ENCODE results near the gene KCNH3. TPM values are rescaled to one million over a fixed set of nuclear protein-coding genes. Genes with fewer than 3 reads are reported as not detected.

Gene KCNH3
- total and polyA plus RNA-seq, 4 donors = 0.07 to 0.24 (median 0.19) TPM; not detected in 1

GRCh38 chr12:49512546-49512945 is 26.3 kb upstream of the KCNH3 start:
- WGBS = 90% methylated on average over 1 of the region's 1 CpG
- H3K9me3 ChIP-seq (ENCODE audit: control insufficient read depth in 4 of 4, low read length in 3 of 4) = no peaks in the 10 kb centered on the region
- no peaks in the 10 kb centered on the region for H3K36me3 ChIP-seq (ENCODE audit: control insufficient read depth in 4 of 4, insufficient read depth in 3 of 4, low read depth in 1 of 4, low read length in 3 of 4)

GRCh38 chr12:49515266-49515665 is 23.6 kb upstream of the KCNH3 start:
- Histone ChIP-seq H3K4me1 (ENCODE audit: control insufficient read depth in 4 of 4, insufficient read depth in 4 of 4, low read length in 3 of 4) (peaks cover 0 to 16% (median 10%) of the 10 kb centered on the region in 4 donors), H3K36me3 (ENCODE audit: control insufficient read depth in 4 of 4, insufficient read depth in 3 of 4, low read depth in 1 of 4, low read length in 3 of 4) (no peaks in the 10 kb centered on the region), H3K9ac (ENCODE audit: low read depth in 1 of 2, low read length in 2 of 2) (no peak overlapping the region), H3K27me3 (ENCODE audit: control insufficient read depth in 4 of 4, insufficient read depth in 4 of 4, low read length in 3 of 4) (no peaks in the 10 kb centered on the region), H3K27ac (ENCODE audit: low read depth in 1 of 2, low read length in 2 of 2) (no peak overlapping the region), H3K4me3 (ENCODE audit: low read depth in 1 of 3, low read length in 3 of 3) (no peak overlapping the region), H3K9me3 (ENCODE audit: control insufficient read depth in 4 of 4, low read length in 3 of 4) (no peaks in the 10 kb centered on the region)
- TF ChIP-seq, protein P1, sequence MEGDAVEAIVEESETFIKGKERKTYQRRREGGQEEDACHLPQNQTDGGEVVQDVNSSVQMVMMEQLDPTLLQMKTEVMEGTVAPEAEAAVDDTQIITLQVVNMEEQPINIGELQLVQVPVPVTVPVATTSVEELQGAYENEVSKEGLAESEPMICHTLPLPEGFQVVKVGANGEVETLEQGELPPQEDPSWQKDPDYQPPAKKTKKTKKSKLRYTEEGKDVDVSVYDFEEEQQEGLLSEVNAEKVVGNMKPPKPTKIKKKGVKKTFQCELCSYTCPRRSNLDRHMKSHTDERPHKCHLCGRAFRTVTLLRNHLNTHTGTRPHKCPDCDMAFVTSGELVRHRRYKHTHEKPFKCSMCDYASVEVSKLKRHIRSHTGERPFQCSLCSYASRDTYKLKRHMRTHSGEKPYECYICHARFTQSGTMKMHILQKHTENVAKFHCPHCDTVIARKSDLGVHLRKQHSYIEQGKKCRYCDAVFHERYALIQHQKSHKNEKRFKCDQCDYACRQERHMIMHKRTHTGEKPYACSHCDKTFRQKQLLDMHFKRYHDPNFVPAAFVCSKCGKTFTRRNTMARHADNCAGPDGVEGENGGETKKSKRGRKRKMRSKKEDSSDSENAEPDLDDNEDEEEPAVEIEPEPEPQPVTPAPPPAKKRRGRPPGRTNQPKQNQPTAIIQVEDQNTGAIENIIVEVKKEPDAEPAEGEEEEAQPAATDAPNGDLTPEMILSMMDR (IDR thresholded peaks at IDR 0.05; ENCODE audit: low read depth, low read length, missing input control) = no peak
- no peak for TF ChIP-seq ATF3 (IDR thresholded peaks at IDR 0.05)
- TF ChIP-seq SP1 (IDR thresholded peaks at IDR 0.05) = peak; percentile 13
- TF ChIP-seq GABPA (IDR thresholded peaks at IDR 0.05 in 1 of 2, conservative IDR thresholded peaks at IDR 0.05 in 1 of 2) = no peak
- peak in 1 of 2 donors; percentile 8 for TF ChIP-seq HNF4A (conservative IDR thresholded peaks at IDR 0.05)
- no peak for TF ChIP-seq JUND (IDR thresholded peaks at IDR 0.05)
- TF ChIP-seq, protein P2, sequence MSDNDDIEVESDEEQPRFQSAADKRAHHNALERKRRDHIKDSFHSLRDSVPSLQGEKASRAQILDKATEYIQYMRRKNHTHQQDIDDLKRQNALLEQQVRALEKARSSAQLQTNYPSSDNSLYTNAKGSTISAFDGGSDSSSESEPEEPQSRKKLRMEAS (IDR thresholded peaks at IDR 0.05) = no peak
- TF ChIP-seq EGR1 (IDR thresholded peaks at IDR 0.05; ENCODE audit: low read depth in 2 of 2) = no peak
- TF ChIP-seq FOXA1 (IDR thresholded peaks at IDR 0.05) = no peak
- TF ChIP-seq NR2F2 (IDR thresholded peaks at IDR 0.05) = no peak
- TF ChIP-seq TAF1 (conservative IDR thresholded peaks at IDR 0.05) = no peak
- TF ChIP-seq RAD21 (IDR thresholded peaks at IDR 0.05) = peak in 1 of 2 donors; percentile 17
- 70% methylated on average over 5 of the region's 5 CpGs for WGBS
- no peak for DNase-seq (ENCODE audit: low spot score)

More at GRCh38 chr12:49512546-49512945, 26.3 kb upstream of the KCNH3 start:
- H3K27ac ChIP-seq (ENCODE audit: low read depth in 1 of 2, low read length in 2 of 2) = no peak overlapping the region
- H3K27me3 ChIP-seq (ENCODE audit: control insufficient read depth in 4 of 4, insufficient read depth in 4 of 4, low read length in 3 of 4) = no peaks in the 10 kb centered on the region
- H3K4me3 ChIP-seq (ENCODE audit: low read depth in 1 of 3, low read length in 3 of 3) = no peak overlapping the region
- peaks cover 0 to 16% (median 10%) of the 10 kb centered on the region in 4 donors for H3K4me1 ChIP-seq (ENCODE audit: control insufficient read depth in 4 of 4, insufficient read depth in 4 of 4, low read length in 3 of 4)
- TF ChIP-seq NR2F2 (IDR thresholded peaks at IDR 0.05) = no peak
- no peak for TF ChIP-seq RAD21 (IDR thresholded peaks at IDR 0.05)
- TF ChIP-seq TAF1 (conservative IDR thresholded peaks at IDR 0.05) = no peak
- TF ChIP-seq HNF4G (IDR thresholded peaks at IDR 0.05) = no peak
- TF ChIP-seq, protein P3, sequence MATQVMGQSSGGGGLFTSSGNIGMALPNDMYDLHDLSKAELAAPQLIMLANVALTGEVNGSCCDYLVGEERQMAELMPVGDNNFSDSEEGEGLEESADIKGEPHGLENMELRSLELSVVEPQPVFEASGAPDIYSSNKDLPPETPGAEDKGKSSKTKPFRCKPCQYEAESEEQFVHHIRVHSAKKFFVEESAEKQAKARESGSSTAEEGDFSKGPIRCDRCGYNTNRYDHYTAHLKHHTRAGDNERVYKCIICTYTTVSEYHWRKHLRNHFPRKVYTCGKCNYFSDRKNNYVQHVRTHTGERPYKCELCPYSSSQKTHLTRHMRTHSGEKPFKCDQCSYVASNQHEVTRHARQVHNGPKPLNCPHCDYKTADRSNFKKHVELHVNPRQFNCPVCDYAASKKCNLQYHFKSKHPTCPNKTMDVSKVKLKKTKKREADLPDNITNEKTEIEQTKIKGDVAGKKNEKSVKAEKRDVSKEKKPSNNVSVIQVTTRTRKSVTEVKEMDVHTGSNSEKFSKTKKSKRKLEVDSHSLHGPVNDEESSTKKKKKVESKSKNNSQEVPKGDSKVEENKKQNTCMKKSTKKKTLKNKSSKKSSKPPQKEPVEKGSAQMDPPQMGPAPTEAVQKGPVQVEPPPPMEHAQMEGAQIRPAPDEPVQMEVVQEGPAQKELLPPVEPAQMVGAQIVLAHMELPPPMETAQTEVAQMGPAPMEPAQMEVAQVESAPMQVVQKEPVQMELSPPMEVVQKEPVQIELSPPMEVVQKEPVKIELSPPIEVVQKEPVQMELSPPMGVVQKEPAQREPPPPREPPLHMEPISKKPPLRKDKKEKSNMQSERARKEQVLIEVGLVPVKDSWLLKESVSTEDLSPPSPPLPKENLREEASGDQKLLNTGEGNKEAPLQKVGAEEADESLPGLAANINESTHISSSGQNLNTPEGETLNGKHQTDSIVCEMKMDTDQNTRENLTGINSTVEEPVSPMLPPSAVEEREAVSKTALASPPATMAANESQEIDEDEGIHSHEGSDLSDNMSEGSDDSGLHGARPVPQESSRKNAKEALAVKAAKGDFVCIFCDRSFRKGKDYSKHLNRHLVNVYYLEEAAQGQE (IDR thresholded peaks at IDR 0.05) = no peak
- no peak for TF ChIP-seq JUND (IDR thresholded peaks at IDR 0.05)
- no peak for TF ChIP-seq EGR1 (IDR thresholded peaks at IDR 0.05; ENCODE audit: low read depth in 2 of 2)
- no peak for TF ChIP-seq FOXA1 (IDR thresholded peaks at IDR 0.05)
- no peak for TF ChIP-seq YY1 (IDR thresholded peaks at IDR 0.05)
- TF ChIP-seq, protein P1 (IDR thresholded peaks at IDR 0.05; ENCODE audit: low read depth, low read length, missing input control) = no peak
- TF ChIP-seq, protein P2 (IDR thresholded peaks at IDR 0.05) = no peak
- no peak for TF ChIP-seq GABPA (IDR thresholded peaks at IDR 0.05 in 1 of 2, conservative IDR thresholded peaks at IDR 0.05 in 1 of 2)
- TF ChIP-seq RXRA (IDR thresholded peaks at IDR 0.05) = no peak
- no peak for DNase-seq (ENCODE audit: low spot score)
- no peak overlapping the region for H3K9ac ChIP-seq (ENCODE audit: low read depth in 1 of 2, low read length in 2 of 2)
